Limb (tissue), 2 donors: Measurements from ENCODE around the gene ANKIB1.

Experiments used
- DNase-seq, 2 donors: peaks; one replicate each; pipeline ENCODE4 v3.0.0-alpha.2; 2016; ENCODE audit errors: extremely low spot score in 2 of 2

ANKIB1 gene

DNA sequence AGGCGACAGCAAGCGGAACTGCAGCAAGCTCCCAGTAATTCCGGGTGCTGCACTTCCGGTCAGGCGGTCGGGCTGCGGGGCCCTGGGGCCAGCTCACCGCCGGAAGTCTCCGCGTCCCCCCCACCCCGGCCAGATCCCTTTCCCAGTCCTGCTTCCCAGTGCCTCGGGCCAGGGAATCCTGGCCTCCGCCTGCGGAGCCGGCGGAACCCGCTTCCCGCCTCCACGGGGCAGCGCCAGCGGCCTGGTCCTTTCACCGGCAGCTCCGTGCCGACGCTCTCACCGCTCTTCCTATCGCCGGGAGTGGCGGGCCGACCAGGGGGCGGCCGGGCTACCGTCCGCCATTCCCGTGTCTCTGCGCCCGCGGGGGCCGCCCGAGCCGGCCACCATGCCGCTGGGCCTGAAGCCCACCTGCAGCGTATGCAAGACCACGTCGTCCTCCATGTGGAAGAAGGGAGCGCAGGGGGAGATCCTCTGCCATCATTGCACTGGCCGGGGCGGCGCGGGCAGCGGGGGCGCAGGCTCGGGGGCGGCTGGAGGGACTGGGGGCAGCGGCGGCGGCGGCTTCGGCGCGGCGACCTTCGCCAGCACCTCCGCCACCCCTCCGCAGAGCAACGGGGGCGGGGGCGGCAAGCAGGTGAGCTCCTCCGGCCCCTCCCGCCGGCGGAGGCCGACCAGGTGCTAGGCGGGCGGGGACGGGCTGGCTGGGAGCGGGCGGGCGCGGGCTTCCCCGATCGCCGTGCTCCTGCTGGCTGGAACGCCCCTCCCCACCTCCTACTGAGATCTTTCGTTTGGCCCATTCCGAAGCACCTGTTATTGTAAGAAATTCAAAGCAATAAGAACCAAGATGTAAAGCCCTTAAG lies 201.8 kb downstream of the ANKIB1 start, which contains the start of gene GATAD1:
Gene GATAD1 (plus strand): TSS at position 138 of the 860 bp plus-strand sequence. CDS start 248 bp downstream, at position 386.
- DNase-seq, result peak; percentile 93 to 94

GRCh38 chr7:92448205-92448747 lies 202.5 kb downstream of the ANKIB1 start:
- DNase-seq, result peak; percentile 42
